ENCODE data around the gene DDX10.
A peak's percentile ranks its signal among the peaks of the same experiment; 100 is the strongest.

DDX10 gene

DNA sequence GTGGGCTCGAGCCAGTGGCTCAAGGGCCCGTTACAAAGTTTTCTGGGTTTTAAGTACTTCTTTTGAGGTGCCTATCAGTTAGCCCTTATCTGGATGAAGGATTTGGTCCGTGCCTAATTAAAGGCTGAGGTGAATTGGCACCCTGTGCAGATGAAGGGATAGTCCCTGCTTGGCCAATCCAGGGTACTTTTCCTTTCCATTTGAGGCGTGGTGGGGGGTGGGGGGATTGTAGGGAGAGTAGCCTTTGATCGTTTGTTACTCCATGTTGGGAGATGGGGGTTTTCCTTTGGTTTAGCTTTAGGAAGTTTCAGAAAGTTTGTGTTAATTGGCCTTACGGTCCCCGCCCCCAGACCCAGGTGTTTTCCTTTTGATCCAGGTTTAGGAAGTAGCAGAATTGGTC is 170.8 kb downstream of the DDX10 start:
- DNase-seq, result no peak

GRCh38 chr11:108836541-108836940 is 171.7 kb downstream of the DDX10 start:
- no peak for DNase-seq

GRCh38 chr11:108838102-108838791 is 173.4 kb downstream of the DDX10 start:
- DNase-seq, result no peak

DNA sequence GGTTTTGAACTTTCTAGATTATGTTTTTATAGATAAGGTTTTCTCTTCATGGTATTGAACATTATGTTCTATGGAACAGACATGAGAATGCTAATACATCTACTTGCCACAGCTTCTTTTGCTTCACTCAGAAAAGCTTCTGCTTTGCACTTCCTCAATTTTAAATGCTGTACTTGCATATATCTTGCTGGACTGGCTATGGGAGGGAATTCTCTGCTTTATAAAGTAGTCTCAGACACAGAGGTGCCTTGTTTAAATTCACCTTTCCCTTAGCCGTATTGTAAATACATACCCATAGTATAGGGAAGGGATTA is 173.9 kb downstream of the DDX10 start:
- no peak for DNase-seq

GRCh38 chr11:108846009-108846408 is 181.1 kb downstream of the DDX10 start:
- no peak for DNase-seq

GRCh38 chr11:108847298-108847990 is 182.6 kb downstream of the DDX10 start:
- no peak for DNase-seq

DNA sequence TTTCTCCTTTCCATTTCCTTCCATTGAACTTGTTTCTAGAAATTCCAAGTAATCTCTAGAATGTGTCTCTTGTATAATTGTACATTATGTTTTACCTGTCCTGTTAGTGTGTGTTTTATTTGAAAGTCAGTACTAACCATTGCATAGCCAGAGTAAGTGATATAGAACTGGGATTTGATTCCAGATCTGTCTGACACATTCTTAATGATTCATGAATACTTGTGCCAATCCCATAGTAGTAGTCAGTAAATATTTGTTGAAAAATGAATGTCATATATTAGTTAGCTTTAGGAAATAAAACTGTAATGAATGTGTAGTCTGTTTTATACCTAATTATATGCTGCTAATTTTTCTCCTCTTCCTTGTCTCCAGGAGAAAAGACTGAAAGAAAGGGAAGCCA is 186.9 kb downstream of the DDX10 start:
- no peak for DNase-seq

- DNase-seq, result peak; percentile 6
Measured at GRCh38 chr11:108852701-108853100, 187.8 kb downstream of the DDX10 start.

- no peak for DNase-seq
Measured at GRCh38 chr11:108853151-108853550, 188.3 kb downstream of the DDX10 start.

- DNase-seq, result peak; percentile 6
Measured at GRCh38 chr11:108853864-108854263, 189.0 kb downstream of the DDX10 start.

DNA sequence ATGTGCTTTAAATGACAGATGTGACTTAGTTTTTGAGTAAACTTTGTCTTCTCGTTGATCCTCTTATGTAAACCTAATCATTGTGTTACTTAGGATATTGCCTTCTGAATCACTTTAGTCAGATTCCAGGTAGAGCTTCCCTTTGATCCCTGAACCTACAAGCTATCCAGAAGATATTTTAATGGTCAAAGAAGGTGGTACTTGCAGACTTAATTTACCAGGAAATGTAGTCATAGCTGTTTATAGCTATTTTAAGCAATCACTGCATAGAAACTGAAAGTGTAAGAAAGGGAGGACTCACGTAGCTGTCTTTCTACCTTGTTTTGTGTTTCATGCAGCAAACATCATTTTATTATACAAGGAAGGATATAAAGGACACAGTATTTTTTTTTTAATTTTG is 189.5 kb downstream of the DDX10 start:
- DNase-seq, result no peak

- DNase-seq, result no peak
Measured at GRCh38 chr11:108857382-108857781, 192.5 kb downstream of the DDX10 start.

- DNase-seq, result no peak
Measured at GRCh38 chr11:108858622-108859021, 193.8 kb downstream of the DDX10 start.

DNA sequence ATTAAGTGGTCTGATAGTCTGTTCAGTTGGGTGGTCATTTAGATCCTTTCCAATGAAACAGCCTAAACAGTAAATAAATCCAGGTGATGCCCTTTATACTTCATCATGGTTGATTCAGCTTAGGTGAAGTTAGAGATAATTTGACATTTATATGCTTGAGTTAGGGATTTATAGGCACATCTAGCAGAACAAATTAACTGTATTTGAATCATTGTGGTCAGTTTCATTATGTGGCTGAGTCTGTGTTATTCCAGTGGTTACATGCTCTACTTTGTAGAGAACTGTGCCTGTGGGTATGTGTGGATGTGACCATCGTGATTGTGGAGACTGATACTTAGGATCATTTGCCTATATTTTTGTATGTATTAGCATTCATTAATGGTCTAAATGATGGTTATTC is 194.6 kb downstream of the DDX10 start:
- DNase-seq, result no peak

GRCh38 chr11:108863528-108863927 is 198.7 kb downstream of the DDX10 start:
- no peak for DNase-seq

GRCh38 chr11:108865406-108865805 is 200.5 kb downstream of the DDX10 start:
- DNase-seq, result no peak

GRCh38 chr11:108866781-108867180 is 201.9 kb downstream of the DDX10 start:
- no peak for DNase-seq

DNA sequence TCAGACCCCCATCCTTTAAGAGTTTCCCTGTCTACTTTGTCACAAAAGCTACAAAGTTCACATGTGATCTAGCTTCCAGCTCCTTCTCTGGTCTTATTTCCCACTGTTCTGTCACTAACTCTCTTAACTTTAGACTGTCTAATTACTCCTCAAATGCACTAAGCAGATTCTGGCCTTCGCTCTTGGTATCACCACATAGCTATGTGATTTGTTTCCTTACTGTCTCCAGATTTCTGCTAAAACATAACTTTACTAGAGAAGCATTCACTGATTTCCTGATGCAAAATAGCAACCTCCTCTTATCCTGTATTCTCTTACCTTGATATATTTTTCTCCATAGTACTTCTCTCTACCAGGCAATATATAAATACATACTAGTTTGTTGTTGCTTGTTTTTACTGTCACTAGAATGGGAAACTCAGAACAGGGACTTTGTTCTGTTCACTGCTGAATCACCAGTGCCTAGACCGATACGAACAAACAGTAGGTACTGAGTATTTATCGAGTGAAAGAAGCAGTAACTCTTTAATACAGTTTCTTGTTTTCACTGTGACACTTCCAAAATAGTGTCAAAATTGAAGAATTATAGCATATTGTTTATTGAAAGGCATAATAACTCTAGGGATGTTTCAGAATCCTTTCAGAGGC is 205.6 kb downstream of the DDX10 start:
- no peak for DNase-seq

DNA sequence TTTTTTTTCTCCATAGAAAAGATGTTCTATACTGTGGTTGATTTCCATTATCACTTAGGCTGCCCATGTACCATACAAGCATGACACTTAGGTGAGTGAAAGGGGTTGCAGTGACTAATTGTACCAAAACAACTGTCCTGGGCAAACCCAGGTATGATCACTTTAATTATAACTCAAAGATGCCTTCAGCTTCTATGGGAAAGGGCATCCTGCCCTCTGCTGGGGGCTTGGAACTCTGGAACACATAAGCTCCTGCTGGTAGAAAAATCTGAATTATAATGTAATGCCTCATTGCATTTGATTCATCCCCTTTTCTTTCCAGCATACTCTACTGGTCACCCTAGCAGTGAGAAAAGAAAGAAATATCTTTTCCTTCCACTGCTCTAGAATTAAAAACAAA is 206.3 kb downstream of the DDX10 start:
- DNase-seq, result no peak

GRCh38 chr11:108871867-108872266 is 207.0 kb downstream of the DDX10 start:
- no peak for DNase-seq

GRCh38 chr11:108872781-108873291 is 208.0 kb downstream of the DDX10 start:
- DNase-seq, result no peak

GRCh38 chr11:108873310-108873709 is 208.4 kb downstream of the DDX10 start:
- no peak for DNase-seq

- DNase-seq, result no peak
Measured at GRCh38 chr11:108873941-108874340, 209.1 kb downstream of the DDX10 start.

GRCh38 chr11:108875134-108875533 is 210.3 kb downstream of the DDX10 start:
- no peak for DNase-seq

Data from retina (tissue), 1 donor.